ENCODE measurements around the gene PPP1R12B.

DNA sequence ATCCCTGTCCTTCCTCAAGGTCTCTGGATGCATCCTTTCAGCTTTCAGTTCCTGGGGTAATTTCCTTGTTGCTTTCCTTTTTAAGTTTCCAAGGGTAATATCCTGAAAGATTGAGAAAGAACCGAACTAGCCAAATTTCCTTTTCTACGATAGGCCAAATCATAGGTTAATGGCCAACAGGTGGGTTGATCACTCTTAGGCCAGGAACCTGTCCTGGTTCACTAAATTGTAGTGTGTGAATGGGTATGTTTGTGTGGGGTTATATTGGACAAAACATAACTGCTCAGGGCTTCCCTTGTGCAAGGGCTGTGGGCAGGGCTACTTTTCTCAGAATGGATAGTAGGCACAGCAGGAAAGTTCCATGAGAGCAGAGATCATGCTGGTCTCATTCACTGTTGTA lies 23.9 kb upstream of the PPP1R12B start:
- TF ChIP-seq, protein P1, sequence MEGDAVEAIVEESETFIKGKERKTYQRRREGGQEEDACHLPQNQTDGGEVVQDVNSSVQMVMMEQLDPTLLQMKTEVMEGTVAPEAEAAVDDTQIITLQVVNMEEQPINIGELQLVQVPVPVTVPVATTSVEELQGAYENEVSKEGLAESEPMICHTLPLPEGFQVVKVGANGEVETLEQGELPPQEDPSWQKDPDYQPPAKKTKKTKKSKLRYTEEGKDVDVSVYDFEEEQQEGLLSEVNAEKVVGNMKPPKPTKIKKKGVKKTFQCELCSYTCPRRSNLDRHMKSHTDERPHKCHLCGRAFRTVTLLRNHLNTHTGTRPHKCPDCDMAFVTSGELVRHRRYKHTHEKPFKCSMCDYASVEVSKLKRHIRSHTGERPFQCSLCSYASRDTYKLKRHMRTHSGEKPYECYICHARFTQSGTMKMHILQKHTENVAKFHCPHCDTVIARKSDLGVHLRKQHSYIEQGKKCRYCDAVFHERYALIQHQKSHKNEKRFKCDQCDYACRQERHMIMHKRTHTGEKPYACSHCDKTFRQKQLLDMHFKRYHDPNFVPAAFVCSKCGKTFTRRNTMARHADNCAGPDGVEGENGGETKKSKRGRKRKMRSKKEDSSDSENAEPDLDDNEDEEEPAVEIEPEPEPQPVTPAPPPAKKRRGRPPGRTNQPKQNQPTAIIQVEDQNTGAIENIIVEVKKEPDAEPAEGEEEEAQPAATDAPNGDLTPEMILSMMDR (IDR thresholded peaks at IDR 0.05), result no peak
- no peak for TF ChIP-seq POLR2A (IDR thresholded peaks at IDR 0.05)

All from uterus (tissue), 2 donors.